ENCODE measurements around the gene MICAL1.
"Not testable (repeated sequence)": the region's sequence is repeated elsewhere in the genome, so short reads cannot be mapped to it uniquely, and the experiment has no call there.

The MICAL1 gene

DNA sequence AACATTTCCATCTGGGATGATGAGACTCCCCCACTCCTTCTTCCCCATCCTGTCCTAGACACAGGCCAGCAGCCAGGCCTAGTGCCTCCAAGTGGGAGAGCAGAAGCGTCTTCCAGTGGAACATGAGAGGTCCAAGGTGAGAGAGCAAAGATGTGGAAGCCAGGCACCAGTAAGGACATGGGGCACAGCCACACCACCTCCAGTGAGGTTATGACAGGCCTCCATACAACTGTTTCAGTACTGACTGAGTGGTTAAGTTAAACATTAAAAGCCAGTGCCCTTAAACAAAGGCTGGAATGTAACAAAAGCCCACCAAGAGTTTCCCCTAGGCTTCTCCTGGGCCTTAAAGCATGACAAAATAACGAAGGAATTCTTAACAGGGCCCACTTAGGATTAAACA, 22.2 kb upstream of the MICAL1 start:
- no peak for DNase-seq

DNA sequence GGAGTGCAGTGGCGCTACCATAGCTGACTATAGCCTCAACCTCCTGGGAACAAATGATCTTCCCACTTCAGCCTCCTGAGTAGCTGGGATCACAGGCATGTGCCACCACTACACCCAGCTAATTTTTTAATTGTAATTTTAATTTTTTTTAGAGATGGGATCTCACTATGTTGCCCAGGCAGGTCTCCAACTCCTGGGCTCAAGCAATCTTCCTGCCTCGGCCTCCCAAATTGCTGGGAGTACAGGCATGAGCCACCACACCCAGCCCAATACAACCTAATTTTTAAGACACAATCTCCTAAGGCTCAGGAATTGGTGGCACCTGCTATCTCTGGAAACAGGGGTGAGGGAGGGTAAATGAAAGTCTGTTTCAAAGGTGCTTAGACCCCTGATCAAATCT, 21.6 kb upstream of the MICAL1 start:
- DNase-seq = no peak

DNA sequence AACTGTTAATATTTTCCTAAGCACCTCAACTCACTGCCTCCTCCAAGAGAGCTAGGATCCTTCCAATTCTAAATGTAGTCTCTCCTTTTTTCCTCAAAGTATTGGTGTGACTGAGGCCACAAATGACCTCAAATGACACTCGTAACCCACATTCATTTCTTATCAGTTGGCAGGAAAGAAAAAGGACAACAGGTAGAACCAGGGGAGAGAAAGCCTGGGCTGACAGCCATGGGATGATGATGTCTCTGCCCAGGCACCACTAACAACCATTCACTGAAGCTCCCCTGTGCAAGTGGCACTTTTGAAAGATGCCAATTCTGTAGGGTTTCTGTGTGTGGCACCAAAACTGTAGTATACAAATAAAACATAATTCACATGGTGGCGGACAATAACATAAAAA, 20.1 kb upstream of the MICAL1 start:
- DNase-seq = no peak

DNA sequence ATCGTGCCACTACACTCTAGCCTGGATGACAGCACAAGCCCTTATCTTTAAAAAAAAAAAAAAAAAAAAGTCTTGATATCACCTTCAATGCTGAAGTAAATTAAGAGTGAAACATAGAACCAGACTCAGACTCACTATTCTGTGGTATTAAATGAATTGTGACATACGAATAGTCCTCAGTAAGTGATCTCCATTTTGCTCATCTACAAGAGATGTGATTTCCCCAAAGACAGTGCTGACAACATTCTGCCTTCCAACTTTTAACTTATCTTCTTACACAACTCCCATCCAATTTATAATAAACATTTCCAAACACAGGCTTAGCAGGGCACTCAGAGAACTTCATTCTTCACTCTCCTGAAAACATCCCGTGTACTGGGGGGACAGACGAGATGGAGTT, 19.4 kb upstream of the MICAL1 start:
- DNase-seq = no peak

DNA sequence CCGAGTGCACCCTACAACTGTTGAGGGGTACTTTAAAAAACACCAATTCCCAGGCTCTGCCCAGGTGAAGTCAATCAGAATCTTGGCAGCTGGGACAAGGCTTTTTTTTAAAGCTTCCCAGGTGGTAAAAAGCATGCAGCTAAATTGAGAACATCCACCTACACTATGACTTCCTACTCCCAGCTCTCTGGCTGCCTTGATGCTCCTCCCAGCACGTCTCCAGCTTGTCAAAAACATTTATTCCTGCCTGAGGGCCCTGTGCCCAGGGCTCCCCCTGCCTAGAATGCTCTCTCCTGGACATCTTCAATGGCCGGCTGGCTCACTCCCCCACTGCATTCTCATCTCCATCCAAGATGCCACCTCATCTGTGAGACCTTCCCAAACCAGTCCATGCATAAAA, 17.5 kb upstream of the MICAL1 start:
- DNase-seq = no peak

DNA sequence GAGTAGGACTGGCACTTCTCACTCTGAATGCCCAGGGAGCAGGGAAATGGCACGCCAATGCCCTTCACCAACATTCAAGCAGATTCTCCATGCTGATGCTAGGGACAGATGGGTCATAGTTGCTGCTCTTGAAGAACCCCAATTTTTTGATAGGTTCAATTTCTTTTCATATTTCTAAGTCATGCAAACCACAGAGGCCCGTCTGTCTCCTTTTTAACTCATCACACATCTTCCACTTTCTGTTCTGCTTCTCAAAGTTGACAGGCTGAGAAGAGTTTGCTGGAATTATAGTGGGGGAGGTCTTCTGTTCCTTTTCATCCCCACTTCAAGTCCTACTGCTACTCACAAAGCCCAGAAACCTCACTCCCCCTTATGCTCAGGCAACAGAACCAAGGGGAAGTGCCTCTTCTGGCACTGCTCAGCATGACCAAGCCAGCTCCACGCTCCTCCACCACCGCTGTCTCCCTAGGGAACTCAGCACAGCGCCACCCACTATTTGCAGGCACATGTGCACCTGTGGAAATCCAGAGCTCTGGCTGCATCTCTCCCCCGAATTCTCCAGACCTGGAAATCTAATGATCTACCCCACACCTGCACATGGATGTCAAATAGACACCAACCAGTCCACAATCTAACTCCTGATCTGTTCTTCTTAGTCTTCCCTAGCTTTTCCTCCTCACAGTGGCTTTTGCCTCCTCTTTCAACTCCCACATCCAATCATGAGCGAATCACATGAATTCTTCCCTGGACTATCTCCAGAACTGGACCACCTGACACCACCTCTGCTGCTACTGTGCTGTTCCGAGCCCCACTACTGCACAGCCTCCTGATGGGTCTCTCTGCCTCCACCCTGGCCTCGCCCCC, 16.8 kb upstream of the MICAL1 start:
- no peak for DNase-seq

DNA sequence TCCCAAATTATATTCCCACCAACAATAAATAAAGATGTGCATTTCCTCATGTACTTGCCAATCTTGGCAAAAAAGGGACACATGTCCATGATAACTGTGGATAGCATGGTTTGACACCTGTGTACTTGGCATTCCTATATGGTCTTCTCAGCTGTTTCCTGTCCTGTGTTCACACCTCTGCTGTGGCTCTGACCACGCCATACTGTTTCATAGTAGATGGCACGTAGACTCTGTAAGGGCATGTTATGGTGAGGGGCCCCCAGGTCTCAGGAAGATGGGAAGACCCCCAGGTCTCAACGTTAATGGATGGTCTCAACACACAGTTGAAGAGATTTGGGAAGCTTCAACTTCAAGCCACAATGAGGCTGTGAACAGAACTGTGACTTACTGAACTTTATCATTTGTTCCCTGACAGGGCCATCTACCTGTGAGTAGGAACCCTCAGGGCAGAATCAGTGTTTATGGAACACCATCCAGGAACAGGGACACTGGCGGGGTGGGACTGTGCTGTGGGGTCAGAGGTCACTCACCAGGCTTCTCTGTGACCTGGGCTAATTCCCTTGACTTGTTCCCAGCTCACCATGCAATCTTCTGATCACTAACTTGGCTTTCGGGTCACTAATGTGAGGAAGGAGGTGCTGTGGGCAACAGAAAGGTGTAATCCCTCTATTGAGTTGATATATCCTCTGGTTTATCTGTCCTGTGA, 15.7 kb upstream of the MICAL1 start:
- no peak for DNase-seq

DNA sequence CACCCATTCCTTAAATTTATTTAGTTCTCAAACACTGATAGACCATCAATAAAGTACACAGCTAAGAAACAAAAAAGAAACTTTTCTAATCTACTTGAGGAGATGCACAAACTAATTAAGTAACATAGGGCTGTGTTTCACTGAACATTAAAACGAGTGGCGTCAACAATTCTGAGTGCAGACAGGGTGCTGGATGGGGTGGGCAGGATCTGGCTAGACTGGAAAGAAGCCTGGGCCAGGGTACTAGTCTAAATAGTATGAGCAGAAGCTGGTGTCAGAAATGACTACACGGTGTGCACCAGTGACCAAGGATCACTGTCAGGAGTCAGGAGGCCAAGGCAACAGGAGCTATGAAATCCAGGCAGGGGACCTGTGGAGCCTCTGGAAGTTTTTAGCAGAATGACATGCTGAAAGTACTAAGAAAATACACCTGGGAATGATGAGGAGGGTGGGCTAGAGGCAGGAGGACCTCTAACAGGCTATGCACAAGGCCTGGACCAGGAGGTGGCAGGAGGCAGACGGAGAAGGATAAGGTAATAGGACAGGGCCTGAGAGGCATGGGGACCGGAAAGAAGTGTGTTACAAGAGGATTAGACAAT, 14.1 kb upstream of the MICAL1 start:
- no peak for DNase-seq

DNA sequence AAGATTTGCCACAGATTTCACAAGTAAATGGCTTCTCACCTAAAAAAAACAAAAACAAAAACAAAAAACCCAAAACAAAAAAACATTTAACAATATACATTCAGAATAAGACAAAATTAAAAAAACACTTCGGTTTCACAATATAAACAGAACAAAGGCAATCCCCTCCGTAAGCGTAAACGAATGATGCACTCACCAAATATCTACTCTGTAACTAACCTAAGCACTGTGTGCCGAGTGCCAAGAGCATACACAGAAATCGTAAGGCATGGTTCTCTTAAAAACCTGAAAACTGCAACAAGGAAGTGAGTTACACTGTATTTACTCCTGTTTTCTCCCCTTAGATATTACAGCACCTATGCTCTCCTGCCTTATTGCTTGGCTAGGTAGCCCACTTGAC, 12.1 kb upstream of the MICAL1 start:
- DNase-seq = no peak

DNA sequence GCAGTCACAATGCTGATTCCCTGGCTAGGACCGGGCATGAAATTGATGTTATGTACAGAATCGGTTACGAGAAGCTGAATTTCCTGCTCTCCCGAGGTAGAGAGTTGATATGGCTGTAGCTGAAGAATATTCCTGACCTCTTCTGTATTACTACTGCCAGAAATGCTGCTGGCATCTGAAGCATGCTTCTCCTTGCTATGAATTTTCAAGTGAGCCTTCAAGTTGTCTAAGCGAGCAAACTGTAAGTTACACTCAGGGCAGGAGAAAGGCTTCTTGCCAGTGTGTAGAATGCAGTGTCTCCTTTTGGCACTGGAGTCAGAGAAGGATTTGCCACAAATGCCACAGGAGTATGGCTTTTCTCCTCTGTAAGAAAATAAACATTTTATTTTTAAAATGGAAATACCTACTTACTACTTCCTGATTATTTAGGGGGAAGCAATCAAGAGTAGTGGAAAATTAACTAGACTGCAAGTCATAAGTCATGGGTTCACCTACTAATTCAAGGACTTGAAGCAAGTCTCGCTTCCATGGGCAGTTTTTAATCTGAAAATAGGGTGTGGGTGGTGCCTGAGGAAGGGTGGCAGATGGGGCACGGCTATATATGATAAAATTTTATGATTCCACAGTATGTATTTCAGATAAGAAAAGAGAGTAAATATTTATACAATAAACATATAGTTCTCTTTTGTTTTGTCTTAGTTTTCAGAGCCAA, 10.8 kb upstream of the MICAL1 start:
- no peak for DNase-seq

DNA sequence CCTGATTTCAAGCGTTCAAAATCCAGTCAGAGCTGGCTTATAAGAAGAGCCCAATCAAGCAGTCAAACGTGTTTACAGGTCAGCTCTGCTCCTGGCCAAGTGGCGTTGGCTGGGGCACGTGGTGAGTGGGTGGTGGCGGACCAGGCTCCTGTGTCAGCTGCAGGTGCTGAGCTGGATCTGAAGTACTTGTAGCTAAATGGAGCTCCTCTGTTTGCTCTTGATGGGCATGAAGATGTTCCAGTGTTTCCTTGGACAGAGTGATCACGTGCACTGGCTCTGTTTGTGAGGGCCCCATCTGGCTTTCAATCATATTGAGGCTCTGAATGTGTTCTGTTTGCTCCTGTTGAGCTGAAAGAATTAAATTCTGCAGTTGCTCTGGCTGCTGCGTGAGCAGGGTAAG, 10.2 kb upstream of the MICAL1 start:
- no peak for DNase-seq

DNA sequence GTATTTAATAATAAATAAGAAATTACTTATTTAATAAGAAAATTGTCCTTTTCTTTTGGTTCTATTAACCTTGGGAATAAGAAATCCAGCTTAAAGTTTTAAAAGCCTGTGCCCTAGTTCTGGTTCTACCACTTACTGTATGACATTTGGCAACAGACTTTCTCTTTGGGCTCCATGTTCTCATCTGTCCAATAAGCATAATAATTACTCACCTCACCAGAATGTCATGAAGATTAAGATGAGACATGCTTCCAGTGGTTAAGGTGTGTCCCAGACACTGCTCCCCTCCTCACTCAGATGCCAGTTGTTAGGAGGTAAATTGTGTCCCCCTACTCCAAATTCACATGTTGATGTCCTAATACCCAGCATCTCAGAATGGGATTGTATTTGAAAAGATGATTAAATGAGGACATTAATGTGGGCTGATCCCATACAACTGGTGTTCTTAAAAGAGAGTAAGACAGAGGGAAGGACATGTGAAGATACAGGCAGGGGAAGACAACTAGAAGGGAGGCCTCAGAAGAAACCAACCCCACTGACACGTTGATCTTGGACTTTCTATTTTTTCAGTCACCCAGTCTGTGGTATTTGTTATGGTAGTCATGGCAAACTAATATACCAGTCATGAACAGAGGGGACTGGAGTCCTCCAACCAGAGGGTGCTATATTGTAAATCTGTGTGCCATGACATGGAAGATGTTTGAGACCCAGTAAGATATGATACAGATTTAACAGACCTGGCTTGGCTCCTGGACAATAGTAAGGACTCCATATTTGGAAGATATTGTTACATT, 6.4 kb upstream of the MICAL1 start:
- DNase-seq = no peak

DNA sequence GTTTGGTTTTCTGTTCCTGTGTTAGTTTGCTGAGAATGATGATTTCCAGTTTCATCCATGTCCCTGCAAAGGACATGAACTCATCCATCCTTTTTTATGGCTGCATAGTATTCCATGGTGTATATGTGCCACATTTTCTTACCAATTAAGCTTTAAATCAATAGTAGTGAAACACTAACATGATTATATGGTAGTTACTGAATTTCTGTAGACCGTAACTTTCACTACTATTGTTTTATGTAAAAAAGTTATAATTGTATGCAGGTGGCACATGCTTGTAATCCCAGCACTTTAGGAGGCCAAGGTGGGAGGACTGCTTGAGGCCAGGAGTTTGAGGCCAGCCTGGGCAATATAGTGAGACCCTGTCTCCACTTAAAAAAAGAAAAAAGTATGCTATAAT, 5.6 kb upstream of the MICAL1 start:
- DNase-seq = not testable (repeated sequence)

DNA sequence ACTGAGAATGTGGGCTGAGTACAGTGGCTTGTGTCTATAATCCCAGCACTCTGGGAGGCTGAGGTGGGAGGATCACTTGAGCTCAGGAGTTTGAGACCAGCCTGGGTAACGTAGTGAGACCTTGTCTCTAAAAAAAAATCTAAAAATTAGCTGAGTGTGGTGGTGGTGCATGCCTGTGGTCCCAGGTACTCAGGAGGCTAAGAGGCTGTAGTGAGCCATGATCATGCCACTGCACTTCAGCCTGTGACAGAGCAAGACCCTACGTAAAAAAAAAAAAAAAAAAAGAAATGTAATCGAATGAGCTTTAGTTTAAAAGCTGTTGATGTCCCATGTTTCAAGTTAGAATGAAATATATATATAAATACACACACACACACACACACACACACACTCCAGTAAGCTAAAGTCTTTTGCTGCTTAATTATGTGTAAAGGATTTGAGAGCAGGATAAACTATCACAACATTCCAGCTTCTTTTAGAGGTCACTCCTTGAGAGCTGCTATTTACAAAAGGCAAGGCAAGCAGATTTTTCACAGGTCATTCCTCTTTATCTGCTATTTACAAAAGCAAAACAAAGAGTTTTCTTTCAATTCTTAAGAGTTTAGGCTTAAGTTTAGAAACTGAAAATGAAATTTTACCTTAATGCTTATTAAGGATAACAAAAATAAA, 4.7 kb upstream of the MICAL1 start:
- DNase-seq = no peak

DNA sequence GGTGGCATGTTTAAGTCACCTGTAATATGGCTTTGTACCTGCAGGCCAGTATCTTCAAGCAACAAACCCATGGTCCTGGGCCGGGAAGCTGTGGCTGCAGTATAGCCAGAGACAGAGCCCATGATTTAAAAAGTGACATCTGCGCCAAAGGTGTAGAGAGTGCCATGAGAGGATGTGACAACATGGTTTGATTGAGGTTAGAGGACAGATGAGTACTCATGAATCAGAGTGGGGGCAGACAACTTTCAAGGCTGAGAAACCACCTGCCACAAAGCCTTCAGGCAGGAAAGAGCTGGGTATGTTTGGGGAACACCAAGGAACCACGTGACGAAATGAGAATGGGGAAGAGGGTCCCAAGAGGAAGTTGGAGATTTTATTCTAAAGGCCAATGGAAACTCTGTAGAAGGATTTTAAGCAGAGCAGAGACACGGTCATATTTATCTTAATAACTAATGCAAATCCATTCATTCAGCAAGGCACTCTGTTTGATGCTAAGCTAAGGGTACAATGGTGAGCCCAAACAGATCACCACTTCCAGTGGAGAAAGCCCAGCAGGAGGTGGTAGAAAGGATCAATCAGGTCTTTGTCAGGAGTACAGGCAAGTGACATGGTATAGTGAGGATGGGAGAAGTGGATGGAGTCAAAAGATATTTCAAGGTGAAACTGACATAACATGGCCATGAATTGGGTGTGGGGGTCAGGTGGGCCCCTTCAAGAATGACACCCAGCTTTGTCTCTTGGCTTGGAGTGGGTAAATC, 3.4 kb upstream of the MICAL1 start:
- peak in 1 of 5 donors; percentile 58 for DNase-seq

DNA sequence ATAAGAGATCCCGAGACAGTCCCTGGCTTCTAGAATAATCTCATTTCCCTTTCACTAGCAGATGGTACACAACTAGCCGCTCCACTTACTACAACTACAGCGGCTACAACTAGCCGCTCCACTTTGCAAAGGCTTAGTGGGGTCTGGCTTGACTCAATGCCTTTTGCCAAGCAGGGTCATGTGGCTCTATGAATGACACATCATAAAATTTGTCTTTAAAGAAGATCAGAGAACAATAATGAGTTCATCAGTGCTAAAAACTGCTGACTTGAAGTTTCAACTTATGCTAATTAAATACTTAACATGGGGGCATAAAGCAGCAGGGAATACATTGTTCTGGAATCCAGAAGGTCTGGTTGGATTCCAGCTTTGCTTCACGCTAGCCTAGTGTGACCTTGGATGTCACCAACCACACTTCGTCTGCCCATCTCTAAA, 2.0 kb upstream of the MICAL1 start:
- DNase-seq = no peak

DNA sequence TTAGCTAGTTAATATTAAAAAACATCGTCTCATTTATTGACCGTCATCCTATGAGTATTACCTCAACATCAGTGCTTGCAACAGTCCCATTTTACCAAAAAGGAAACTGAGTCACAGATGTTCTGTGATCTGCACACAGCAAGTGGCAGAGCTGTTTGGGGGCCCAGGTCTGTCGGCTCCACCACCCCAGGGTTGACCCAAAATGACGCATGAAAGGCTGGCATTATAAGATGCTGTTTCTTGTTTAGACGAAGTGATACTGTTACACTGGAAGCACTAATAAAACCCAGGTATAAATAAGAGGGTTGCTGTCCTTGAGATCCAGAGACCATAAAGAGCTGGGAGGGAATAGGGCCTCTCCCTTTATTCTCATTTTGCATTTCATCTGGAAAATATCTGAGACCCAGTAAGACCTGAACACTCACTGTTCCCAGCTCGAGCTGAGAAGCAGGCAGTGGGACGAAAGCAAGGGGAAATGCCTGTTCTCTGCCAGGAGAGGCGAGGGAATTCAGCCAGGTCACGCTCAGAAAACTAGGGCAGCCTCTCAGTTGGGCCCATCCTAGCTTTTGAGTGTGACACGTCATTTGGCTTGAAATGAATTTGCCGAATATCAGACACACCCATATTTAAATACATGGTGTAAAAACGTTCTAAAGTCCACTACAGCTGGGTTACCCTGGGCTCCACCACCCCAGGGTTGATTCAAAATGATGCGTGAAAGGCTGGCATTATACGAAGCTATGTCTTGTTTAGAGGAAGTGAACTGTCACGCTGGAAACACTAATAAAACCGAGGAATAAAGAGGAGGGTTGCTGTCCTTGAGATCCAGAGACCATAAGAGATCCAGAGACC, 1.4 kb upstream of the MICAL1 start:
- no peak for DNase-seq

DNA sequence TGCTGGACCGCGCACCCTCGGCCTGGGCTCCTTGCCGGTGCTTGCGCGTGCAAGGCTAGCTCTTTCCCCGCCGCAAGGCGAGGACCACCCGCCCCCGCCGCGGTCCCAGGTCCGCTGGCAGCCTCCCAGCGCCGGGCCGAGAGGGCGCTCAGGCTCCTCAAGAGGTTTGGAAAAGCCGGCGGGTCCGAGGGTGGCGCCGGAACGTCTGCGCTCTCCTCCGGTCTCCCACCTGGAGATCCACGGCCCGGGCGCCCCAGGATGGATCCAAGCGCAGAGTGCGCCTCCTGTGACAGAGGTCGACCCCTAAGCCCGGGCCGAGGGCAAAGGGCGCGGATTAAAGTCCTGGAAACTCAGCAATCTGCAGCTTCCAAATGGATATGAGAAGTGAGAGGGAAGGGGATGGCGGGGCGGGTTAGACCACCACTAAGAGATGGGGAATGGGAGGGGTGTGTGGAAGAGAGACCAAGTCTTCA, 575 bp upstream of the MICAL1 start:
- DNase-seq = no peak

DNA sequence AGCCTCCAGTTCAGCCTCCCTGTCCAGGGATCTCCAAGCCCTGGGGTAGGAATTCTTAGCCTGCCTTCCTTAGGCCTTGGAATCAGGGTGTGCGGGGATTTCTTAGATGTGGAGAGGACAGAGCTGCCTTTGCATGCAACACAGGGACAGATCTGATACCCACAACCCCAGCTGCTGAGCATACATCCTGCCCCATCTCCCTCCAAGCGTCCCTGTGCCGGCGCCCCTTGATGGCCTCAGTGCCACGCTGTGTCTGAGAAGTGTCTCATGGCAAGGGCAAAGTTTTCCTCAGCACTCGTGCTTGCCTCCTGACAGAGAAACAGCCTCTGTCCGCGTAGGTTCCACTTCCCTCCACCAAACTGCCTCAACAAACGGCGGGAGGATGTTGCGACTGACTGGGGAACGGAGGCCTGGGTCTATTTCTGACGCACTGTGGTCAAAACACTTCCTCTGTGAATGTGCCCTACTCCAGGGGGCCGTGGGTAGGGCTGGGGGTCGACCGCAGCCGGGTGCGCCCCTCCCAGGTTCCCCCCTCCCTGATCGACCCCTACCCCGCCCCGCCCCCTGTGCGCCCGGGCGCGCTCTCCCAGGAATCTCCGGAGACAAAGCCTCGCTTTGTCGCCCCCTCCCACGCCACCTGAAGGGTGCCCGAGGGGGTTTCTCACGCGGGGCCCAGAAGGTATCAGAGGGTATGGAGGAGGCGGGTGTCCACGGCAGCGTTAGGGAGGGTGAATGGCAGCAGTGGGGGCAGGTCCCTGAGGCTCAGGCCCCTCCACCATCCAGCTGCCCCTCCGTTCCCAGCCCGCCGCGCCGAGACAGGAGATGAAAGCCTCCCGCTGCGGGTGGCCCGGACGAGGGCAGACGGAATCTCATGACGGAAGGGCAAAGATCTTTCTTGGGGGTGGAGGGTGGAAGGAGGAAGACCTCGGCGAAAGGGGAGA, 806 bp downstream of the MICAL1 start:
- DNase-seq = peak; percentile 47 to 87 (median 67)
